ENCODE measurements around the gene CSMD2. TPM values are rescaled to one million over a fixed set of nuclear protein-coding genes. Genes with fewer than 3 reads are reported as not detected.

The CSMD2 gene
- total and polyA plus RNA-seq, 2 experiments from 2014 or later, result 5.3 to 16.6 TPM

- Histone ChIP-seq H3K4me2 (peak overlapping the region; percentile 99), H4K20me1 (replicated peaks; ENCODE audit: insufficient read depth) (peaks cover 1% of the 10 kb centered on the region; the same call in 1 of the 2 replicates), H2AFZ (no peak overlapping the region), H3K4me3 (peak overlapping the region; percentile 91), H3F3A (replicated peaks; ENCODE audit: low read depth) (0 out of 2 replicates have a peak, but pooled peaks cover 8% of the 10 kb centered on the region), H3K27me3 (ENCODE audit: insufficient read depth) (peaks cover 5% of the 10 kb centered on the region; the same call in 1 of the 2 replicates), H3K4me1 (ENCODE audit: insufficient read depth) (peaks cover 43% of the 10 kb centered on the region), H3K36me3 (ENCODE audit: insufficient read depth) (no peaks in the 10 kb centered on the region), H3K27ac (ENCODE audit: low read depth) (peak overlapping the region; percentile 96), H3K79me2 (replicated peaks; ENCODE audit: insufficient read depth) (peaks cover 41% of the 10 kb centered on the region), H3K9me2 (ENCODE audit: insufficient read depth) (no peaks in the 10 kb centered on the region)
- Mint-ChIP-seq H3K36me3 (ENCODE audit: low read depth) (peaks cover 5% of the 10 kb centered on the region), H3K27ac (peak overlapping the region; percentile 46), H3K27me3 (ENCODE audit: insufficient read depth, low read depth, poor library complexity) (peaks cover 8% of the 10 kb centered on the region), H3K9me3 (no peaks in the 10 kb centered on the region), H3K4me3 (peak overlapping the region; percentile 88), H3K4me1 (peaks cover 42% of the 10 kb centered on the region)
- TF ChIP-seq ETS1 (IDR thresholded peaks at IDR 0.05) (peak; percentile 38; the same call in 1 of the 2 replicates), ZNF114 (CRISPR knock-in tag; IDR thresholded peaks at IDR 0.05) (no peak), NANOG (IDR thresholded peaks at IDR 0.05; ENCODE audit: borderline replicate concordance) (no peak), EZH2 (IDR thresholded peaks at IDR 0.05; ENCODE audit: low read depth, unreplicated experiment) (no peak), JUNB (IDR thresholded peaks at IDR 0.05; ENCODE audit: unreplicated experiment) (no peak), EZH2phosphoT487 (IDR thresholded peaks at IDR 0.05; ENCODE audit: unreplicated experiment) (no peak), POLR2AphosphoS5 (IDR thresholded peaks at IDR 0.05; ENCODE audit: low read depth) (peak; percentile 41; the same call in 1 of the 2 replicates), CTCF (conservative IDR thresholded peaks at IDR 0.05; ENCODE audit: low read depth in 2 of 2) (no peak), ZNF331 (CRISPR knock-in tag; IDR thresholded peaks at IDR 0.05; ENCODE audit: low read depth) (no peak), REST (IDR thresholded peaks at IDR 0.05; ENCODE audit: unreplicated experiment) (no peak), CREB1 (CRISPR knock-in tag; IDR thresholded peaks at IDR 0.05; ENCODE audit: low read depth) (peak; percentile 43; the same call in 1 of the 2 replicates), ZNF462 (CRISPR knock-in tag; IDR thresholded peaks at IDR 0.05) (no peak), STAT1 (IDR thresholded peaks at IDR 0.05; ENCODE audit: unreplicated experiment) (no peak)
- ATAC-seq (peak; percentile 14), DNase-seq (ENCODE audit: low spot score) (peak; percentile 83)
Observed at GRCh38 chr1:34166191-34166624, 1.2 kb upstream of the CSMD2 start.
